SK-N-SH treated with all-trans-retinoic acid at 6 μM for 48 hours (cell line): Measurements from ENCODE around the gene MAML3.

ENCODE experiments used
- ARNTL ChIP-seq: fragments of 450-650 bp; formaldehyde crosslinking; IDR thresholded peaks from 2 replicates; pipeline ENCODE4 v1.5.0; 2020; ENCODE audit warnings: low read depth, mild to moderate bottlenecking, moderate library complexity, borderline replicate concordance
- CSDC2 ChIP-seq: fragments of 250-450 bp; sonication (Bioruptor Pico); IDR thresholded peaks from 2 replicates; pipeline ENCODE4 v1.5.0; 2020; ENCODE audit warnings: mild to moderate bottlenecking, moderate library complexity
- GLIS3 ChIP-seq: fragments of 250-450 bp; sonication (Bioruptor Pico); IDR thresholded peaks from 2 replicates; pipeline ENCODE4 v1.5.0; 2020; ENCODE audit warnings: mild to moderate bottlenecking, moderate library complexity
- OSR1 ChIP-seq: fragments of 250-450 bp; sonication (Bioruptor Pico); IDR thresholded peaks from 2 replicates; pipeline ENCODE4 v1.8.0; 2022; ENCODE audit warnings: moderate library complexity, mild to moderate bottlenecking, inconsistent platforms
- RARB ChIP-seq: fragments of 250-450 bp; sonication (Bioruptor Pico); IDR thresholded peaks from 2 replicates; pipeline ENCODE4 v1.8.0; 2021; ENCODE audit warnings: mild to moderate bottlenecking, moderate library complexity
- ZFP3 ChIP-seq: fragments of 250-450 bp; sonication (Bioruptor Pico); IDR thresholded peaks from 2 replicates; pipeline ENCODE4 v1.5.0; 2020; ENCODE audit warnings: mild to moderate bottlenecking, moderate library complexity
- ZNF565 ChIP-seq: fragments of 450-650 bp; formaldehyde crosslinking; conservative IDR thresholded peaks from 2 replicates; pipeline ENCODE4 v1.5.0; 2020; ENCODE audit warnings: low read depth, mild to moderate bottlenecking, moderate library complexity
- TF ChIP-seq, protein P1 (sequence below): fragments of 250-450 bp; sonication (Bioruptor Pico); IDR thresholded peaks from 2 replicates; pipeline ENCODE4 v1.8.0; 2020; ENCODE audit warnings: mild to moderate bottlenecking, moderate library complexity, borderline replicate concordance

DNA sequence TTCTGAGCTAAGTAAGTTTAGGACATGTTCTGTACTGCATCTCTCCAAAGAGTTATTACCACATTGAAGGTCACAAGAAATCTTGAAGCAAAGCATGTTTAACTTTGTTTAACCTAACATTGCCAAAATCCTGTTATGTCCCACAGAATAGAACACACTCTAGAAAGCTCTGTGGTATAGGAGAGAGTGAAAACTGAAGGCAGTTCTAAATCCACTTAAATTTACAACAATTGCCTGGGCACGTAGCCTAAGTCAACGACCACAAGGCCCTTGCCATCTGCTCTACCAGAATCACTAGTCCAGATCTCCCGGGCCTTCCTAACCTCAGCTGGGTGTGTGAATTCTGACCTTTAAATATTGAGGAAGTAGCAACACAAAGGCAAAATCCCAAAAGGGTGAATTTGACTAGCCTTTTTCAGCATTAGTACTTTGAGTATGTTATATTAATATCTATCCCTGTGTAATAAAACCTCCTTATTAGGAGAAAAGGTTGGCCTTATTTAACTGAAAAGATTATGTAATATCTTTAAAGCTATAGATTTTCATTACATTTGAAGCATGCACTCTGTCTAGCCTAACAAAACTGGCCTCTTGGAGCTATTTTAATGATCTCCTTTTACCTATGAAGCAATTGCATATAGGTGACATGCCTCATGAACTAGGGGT lies 4.5 kb upstream of the MAML3 start:
- no peak for TF ChIP-seq OSR1
- no peak for TF ChIP-seq GLIS3 (CRISPR knock-in tag)
- TF ChIP-seq, protein P1, sequence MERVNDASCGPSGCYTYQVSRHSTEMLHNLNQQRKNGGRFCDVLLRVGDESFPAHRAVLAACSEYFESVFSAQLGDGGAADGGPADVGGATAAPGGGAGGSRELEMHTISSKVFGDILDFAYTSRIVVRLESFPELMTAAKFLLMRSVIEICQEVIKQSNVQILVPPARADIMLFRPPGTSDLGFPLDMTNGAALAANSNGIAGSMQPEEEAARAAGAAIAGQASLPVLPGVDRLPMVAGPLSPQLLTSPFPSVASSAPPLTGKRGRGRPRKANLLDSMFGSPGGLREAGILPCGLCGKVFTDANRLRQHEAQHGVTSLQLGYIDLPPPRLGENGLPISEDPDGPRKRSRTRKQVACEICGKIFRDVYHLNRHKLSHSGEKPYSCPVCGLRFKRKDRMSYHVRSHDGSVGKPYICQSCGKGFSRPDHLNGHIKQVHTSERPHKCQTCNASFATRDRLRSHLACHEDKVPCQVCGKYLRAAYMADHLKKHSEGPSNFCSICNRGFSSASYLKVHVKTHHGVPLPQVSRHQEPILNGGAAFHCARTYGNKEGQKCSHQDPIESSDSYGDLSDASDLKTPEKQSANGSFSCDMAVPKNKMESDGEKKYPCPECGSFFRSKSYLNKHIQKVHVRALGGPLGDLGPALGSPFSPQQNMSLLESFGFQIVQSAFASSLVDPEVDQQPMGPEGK (CRISPR knock-in tag): no peak
- no peak for TF ChIP-seq CSDC2 (CRISPR knock-in tag)
- TF ChIP-seq RARB (CRISPR knock-in tag): no peak
- no peak for TF ChIP-seq ZFP3 (CRISPR knock-in tag)
- no peak for TF ChIP-seq ZNF565
- TF ChIP-seq ARNTL (CRISPR knock-in tag): no peak
